GM06990 (cell line): ENCODE data around the gene LLPH.

Experiments used
- DNase-seq: peaks from one replicate; pipeline ENCODE4 v3.0.0-alpha.2; 2011; ENCODE audit not compliant: insufficient read length; ENCODE audit errors: extremely low read depth
- H3K27me3 ChIP-seq: replicated peaks from 2 replicates; pipeline ENCODE4 v1.6.0; 2011; ENCODE audit warnings: low read length; ENCODE audit not compliant: control insufficient read depth, insufficient read depth
- H3K36me3 ChIP-seq: 2 replicates; pipeline ENCODE4 v1.5.1; 2011; ENCODE audit warnings: low read length; ENCODE audit not compliant: control insufficient read depth, insufficient read depth
- H3K4me3 ChIP-seq: replicated peaks from 2 replicates; pipeline ENCODE4 v1.5.1; 2011; ENCODE audit warnings: low read depth, mild to moderate bottlenecking, control low read depth, low read length
- TF ChIP-seq, protein P1 (sequence below): IDR thresholded peaks from 2 replicates; pipeline ENCODE4 v1.5.1; 2011; ENCODE audit warnings: low read length, control low read depth, mild to moderate bottlenecking, inconsistent platforms; ENCODE audit not compliant: insufficient read depth, poor library complexity, severe bottlenecking

The LLPH gene

GRCh38 chr12:66072566-66072965 lies 58.0 kb downstream of the LLPH start:
- no peak overlapping the region for H3K4me3 ChIP-seq
- H3K27me3 ChIP-seq, result no peaks in the 10 kb centered on the region
- TF ChIP-seq, protein P1, sequence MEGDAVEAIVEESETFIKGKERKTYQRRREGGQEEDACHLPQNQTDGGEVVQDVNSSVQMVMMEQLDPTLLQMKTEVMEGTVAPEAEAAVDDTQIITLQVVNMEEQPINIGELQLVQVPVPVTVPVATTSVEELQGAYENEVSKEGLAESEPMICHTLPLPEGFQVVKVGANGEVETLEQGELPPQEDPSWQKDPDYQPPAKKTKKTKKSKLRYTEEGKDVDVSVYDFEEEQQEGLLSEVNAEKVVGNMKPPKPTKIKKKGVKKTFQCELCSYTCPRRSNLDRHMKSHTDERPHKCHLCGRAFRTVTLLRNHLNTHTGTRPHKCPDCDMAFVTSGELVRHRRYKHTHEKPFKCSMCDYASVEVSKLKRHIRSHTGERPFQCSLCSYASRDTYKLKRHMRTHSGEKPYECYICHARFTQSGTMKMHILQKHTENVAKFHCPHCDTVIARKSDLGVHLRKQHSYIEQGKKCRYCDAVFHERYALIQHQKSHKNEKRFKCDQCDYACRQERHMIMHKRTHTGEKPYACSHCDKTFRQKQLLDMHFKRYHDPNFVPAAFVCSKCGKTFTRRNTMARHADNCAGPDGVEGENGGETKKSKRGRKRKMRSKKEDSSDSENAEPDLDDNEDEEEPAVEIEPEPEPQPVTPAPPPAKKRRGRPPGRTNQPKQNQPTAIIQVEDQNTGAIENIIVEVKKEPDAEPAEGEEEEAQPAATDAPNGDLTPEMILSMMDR, result no peak
- no peaks in the 10 kb centered on the region for H3K36me3 ChIP-seq
- no peak for DNase-seq

- H3K27me3 ChIP-seq, result no peaks in the 10 kb centered on the region
- no peaks in the 10 kb centered on the region for H3K36me3 ChIP-seq
- H3K4me3 ChIP-seq, result no peak overlapping the region
- TF ChIP-seq, protein P1, result no peak
- DNase-seq, result no peak
Observed at GRCh38 chr12:66072135-66072534, 58.4 kb downstream of the LLPH start.

DNA sequence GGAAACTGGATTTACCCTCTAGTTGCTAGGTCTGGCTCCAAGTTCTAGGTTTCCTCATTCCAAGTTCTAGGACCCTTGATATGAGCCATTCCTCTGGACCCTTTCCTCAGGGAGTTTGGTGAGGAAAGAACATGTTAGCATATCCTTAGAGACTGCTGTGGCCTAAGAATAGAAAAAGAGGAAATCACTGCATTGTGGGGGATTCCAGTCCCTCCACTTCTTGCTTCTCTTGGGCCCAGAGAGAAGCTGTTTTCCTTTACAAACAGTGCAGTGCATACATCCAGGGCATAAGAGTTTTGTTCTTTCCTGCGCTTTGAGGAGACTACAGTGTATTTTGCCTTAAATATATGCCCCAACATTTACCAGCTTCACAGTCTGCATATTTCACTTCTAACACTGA lies 59.0 kb downstream of the LLPH start:
- TF ChIP-seq, protein P1, result no peak

DNA sequence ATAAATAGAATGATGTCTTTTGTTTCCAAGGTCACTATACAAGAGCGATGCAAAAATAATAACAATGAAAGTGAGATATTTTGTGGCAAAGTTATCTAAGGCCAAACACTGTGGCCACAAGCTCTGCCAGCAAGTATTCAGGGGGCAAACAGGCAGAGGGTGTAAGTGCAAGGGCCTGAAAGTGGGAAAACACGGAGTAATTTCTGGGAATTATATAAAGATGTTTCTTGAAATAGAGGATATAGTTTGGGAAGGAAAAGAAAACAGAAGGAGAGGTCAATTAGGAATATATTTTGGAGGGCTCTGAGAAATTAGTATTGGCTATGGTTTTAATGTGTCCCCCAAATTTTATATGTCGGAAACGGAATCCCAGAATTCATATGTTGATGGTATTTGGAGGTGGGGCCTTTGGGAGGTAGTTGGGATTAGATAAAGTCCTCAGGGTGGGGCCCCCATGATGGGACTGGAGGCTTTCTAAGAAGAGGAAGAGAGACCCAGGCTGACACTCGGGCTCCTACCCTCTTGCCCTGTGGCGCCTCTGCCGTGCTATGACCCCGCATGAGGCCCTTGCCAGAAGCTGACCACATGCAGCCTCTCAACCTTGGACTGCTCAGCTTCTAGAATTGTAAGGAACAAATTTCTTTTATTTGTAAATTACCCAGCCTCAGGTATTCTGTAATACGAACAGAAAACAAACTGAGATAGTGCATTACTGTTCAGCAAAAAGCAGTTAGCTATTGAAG lies 60.0 kb downstream of the LLPH start:
- Histone ChIP-seq H3K4me3 (no peak overlapping the region), H3K27me3 (no peaks in the 10 kb centered on the region), H3K36me3 (no peaks in the 10 kb centered on the region)
- no peak for DNase-seq
- TF ChIP-seq, protein P1, result no peak

More for the DNA sequence above, 59.0 kb downstream of the LLPH start:
- H3K4me3 ChIP-seq, result no peak overlapping the region
- no peaks in the 10 kb centered on the region for H3K36me3 ChIP-seq
- DNase-seq, result no peak
- H3K27me3 ChIP-seq, result no peaks in the 10 kb centered on the region

DNA sequence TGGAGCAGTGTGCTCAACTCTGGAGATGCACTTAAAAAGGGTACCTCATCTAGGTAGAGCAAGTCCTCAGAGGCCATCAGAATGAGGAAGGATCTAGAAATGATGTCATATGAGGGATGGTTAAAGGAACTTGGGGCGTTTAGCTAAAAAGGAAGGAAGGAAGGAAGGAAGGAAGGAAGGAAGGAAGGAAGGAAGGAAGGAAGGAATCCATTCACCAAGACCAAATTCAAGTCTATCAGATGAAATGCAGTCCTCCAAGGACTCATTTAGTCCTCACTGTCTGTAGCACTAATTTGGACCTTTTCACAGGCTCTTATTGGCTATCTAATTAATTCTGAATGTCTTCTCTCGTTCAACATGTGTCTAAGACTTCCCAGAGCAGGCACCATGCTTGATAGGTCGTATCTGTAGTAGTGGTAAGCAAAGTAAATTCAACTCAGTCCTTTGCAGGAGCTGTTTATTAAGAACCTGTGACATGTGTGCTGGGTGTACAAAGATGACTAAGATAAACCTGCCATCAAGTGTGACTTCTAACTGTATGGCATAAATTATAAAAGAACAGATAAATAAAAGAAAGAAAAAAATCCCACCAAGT lies 63.5 kb downstream of the LLPH start:
- DNase-seq, result no peak
- no peak overlapping the region for H3K4me3 ChIP-seq
- H3K36me3 ChIP-seq, result no peaks in the 10 kb centered on the region
- H3K27me3 ChIP-seq, result no peaks in the 10 kb centered on the region
- TF ChIP-seq, protein P1, result no peak
